GM19035 (cell line): ENCODE results near the gene RGS6.

Experiments
- ATAC-seq: cut with Tn5 transposase; IDR thresholded peaks from one replicate; pipeline ENCODE4 v1.9.1; 2021; ENCODE audit not compliant: unreplicated experiment

Gene RGS6

GRCh38 chr14:72614891-72615415 lies 682.7 kb downstream of the RGS6 start:
- ATAC-seq = no peak

GRCh38 chr14:72615451-72616121 lies 683.4 kb downstream of the RGS6 start:
- ATAC-seq = no peak
